B cell (primary cell): Measurements from ENCODE around the gene SCFD2.

Experiments
- EZH2 ChIP-seq: IDR thresholded peaks from 2 replicates; pipeline ENCODE4 v1.6.1; 2012; ENCODE audit warnings: borderline replicate concordance, low read depth, mild to moderate bottlenecking, moderate library complexity, low read length; ENCODE audit not compliant: insufficient read depth, poor library complexity, severe bottlenecking
- TF ChIP-seq, protein P1 (sequence below): fragments of 200-600 bp; IDR thresholded peaks from one replicate; pipeline ENCODE4 v1.8.0; 2022; ENCODE audit warnings: antibody characterized with exemption, mild to moderate bottlenecking

DNA sequence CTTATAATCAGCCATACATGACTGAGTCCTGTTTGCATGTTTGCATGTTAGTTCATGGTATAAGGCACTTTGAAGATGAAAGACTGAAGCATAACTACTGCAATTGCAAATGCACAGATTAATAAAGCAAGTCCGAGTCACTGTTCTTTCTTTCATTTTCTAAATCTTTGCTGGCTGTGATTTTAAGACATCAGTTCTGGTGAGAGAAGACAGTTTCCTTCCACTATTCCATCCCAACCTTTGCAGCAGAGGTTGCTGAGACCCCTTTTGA lies 475.4 kb downstream of the SCFD2 start:
- TF ChIP-seq, protein P1, sequence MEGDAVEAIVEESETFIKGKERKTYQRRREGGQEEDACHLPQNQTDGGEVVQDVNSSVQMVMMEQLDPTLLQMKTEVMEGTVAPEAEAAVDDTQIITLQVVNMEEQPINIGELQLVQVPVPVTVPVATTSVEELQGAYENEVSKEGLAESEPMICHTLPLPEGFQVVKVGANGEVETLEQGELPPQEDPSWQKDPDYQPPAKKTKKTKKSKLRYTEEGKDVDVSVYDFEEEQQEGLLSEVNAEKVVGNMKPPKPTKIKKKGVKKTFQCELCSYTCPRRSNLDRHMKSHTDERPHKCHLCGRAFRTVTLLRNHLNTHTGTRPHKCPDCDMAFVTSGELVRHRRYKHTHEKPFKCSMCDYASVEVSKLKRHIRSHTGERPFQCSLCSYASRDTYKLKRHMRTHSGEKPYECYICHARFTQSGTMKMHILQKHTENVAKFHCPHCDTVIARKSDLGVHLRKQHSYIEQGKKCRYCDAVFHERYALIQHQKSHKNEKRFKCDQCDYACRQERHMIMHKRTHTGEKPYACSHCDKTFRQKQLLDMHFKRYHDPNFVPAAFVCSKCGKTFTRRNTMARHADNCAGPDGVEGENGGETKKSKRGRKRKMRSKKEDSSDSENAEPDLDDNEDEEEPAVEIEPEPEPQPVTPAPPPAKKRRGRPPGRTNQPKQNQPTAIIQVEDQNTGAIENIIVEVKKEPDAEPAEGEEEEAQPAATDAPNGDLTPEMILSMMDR = no peak
- TF ChIP-seq EZH2 = no peak
